ENCODE data around the gene ELF2. TPM values are rescaled to one million over a fixed set of nuclear protein-coding genes. Genes with fewer than 3 reads are reported as not detected.

Gene ELF2
- total and polyA plus RNA-seq, 2 donors (not counting 1 experiment from before 2014, with no cell fraction given) = 25.1 to 97.5 TPM

GRCh38 chr4:139175646-139176301, 1.2 kb downstream of the ELF2 start:
- Histone ChIP-seq H3K4me3 (ENCODE audit: control extremely low read depth in 1 of 5, extremely low read depth in 1 of 5, insufficient read depth in 1 of 5, low read depth in 2 of 5, low read length in 4 of 5) (peak overlapping the region; percentile 73 to 89 (median 79)), H3K9me3 (ENCODE audit: control extremely low read depth in 1 of 3, control insufficient read depth in 2 of 3, insufficient read depth in 1 of 3, low read length in 2 of 3) (no peaks in the 10 kb centered on the region), H2AFZ (ENCODE audit: insufficient read depth, low read depth, low read length, poor library complexity, severe bottlenecking) (peak overlapping the region; percentile 73), H3K4me1 (ENCODE audit: control insufficient read depth in 2 of 2, insufficient read depth in 2 of 2, low read length in 2 of 2) (peaks cover 12 to 15% of the 10 kb centered on the region in 2 donors), H3K36me3 (replicated peaks in 1 of 2; ENCODE audit: control extremely low read depth in 1 of 2, control insufficient read depth in 1 of 2, extremely low read depth in 1 of 2, insufficient read depth in 2 of 2, low read length in 1 of 2) (no peaks in the 10 kb centered on the region), H3K79me2 (ENCODE audit: control insufficient read depth, insufficient read depth, low read length) (peaks cover 22% of the 10 kb centered on the region), H4K20me1 (ENCODE audit: control insufficient read depth, insufficient read depth, low read length, poor library complexity, severe bottlenecking) (no peaks in the 10 kb centered on the region), H3K27me3 (replicated peaks in 1 of 4; ENCODE audit: control extremely low read depth in 1 of 4, control insufficient read depth in 3 of 4, insufficient read depth in 4 of 4, low read length in 3 of 4) (no peaks in the 10 kb centered on the region), H3K9ac (ENCODE audit: low read length) (peak overlapping the region; percentile 94), H3K4me2 (replicated peaks; ENCODE audit: low read depth, low read length, poor library complexity, severe bottlenecking) (peak overlapping the region; percentile 99), H3K27ac (ENCODE audit: low read length in 2 of 2) (peak overlapping the region in 1 of 2 donors; percentile 95)
- POLR2A ChIA-PET = interaction anchor here (0.5 to 3.0 kb wide), 6 partner anchors 27 to 125 kb away, joined by 3 to 31 read pairs (median 6); partner anchors contain the start of gene NAA15
- no peaks in the 10 kb centered on the region for H3K9me3 Mint-ChIP-seq (ENCODE audit: insufficient read depth)
- peak overlapping the region; percentile 95 for H3K4me3 Mint-ChIP-seq
- H3K27ac Mint-ChIP-seq = peak overlapping the region; percentile 95
- H3K4me1 Mint-ChIP-seq = peaks cover 23% of the 10 kb centered on the region
- under 1% methylated on average over 22 of the region's 26 CpGs for WGBS (ENCODE audit: insufficient coverage)
- TF ChIP-seq CTCF (IDR thresholded peaks at IDR 0.05) (no peak), EZH2 (IDR thresholded peaks at IDR 0.05; ENCODE audit: borderline replicate concordance, insufficient read depth, low read depth, low read length, poor library complexity, severe bottlenecking) (no peak)
- ATAC-seq (ENCODE audit: low read depth) (no peak), DNase-seq (peak; percentile 60)
- H3K27me3 Mint-ChIP-seq = no peaks in the 10 kb centered on the region
- intact Hi-C loops (cut with micrococcal nuclease) = loop anchor here (5.0 kb wide), 5 partner anchors 37 to 1632 kb away; partner anchors contain the start of genes SETD7 and TBC1D9
- CTCF ChIA-PET = interaction anchor here (0.8 to 2.7 kb wide), 8 partner anchors 8 to 193 kb away, joined by 3 to 9 read pairs (median 4); partner anchors contain the start of gene NAA15
